GM21515 (cell line): Measurements from ENCODE around the gene SEMA3E.
"Not testable (repeated sequence)": the region's sequence is repeated elsewhere in the genome, so short reads cannot be mapped to it uniquely, and the experiment has no call there.

ENCODE experiments used
- ATAC-seq: cut with Tn5 transposase; IDR thresholded peaks from one replicate; pipeline ENCODE4 v1.9.1; 2021; ENCODE audit not compliant: unreplicated experiment

The SEMA3E gene

DNA sequence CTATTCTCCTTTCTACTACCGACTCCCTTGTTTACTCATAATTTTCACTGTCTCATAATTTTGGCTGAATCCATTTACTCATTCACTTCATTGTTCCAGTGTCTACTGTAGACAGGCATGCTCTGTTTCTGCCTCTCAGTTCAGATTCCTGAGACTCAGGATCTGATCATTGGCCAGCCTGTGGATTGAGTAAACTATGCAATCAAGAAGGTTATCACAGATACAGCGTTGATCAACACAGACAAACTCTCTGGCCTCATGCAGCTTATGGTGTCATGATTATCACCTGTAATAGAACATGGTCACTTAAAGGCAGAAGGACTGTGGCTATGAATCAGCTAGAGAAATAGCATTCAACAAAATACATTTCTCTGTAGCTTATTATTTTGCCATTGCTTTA is 86.0 kb downstream of the SEMA3E start:
- no peak for ATAC-seq

DNA sequence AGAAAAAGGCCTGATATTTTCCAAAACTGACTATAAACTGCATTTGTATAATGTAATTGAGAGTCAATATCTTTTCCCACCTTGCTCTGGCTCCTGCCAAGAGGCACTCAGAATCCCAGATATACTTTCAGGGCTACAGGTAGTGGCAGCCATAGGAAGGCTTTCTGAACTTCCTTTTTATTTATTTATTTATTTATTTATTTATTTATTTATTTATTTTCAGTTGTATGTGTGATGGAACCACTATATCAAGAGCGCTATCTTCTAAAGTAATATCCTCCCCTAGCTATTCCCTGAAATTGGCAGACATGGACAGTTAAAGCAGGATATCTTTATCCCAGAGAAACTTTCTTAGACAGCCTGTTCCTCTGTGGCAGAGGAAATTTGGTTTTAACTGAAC is 86.7 kb downstream of the SEMA3E start:
- no peak for ATAC-seq

DNA sequence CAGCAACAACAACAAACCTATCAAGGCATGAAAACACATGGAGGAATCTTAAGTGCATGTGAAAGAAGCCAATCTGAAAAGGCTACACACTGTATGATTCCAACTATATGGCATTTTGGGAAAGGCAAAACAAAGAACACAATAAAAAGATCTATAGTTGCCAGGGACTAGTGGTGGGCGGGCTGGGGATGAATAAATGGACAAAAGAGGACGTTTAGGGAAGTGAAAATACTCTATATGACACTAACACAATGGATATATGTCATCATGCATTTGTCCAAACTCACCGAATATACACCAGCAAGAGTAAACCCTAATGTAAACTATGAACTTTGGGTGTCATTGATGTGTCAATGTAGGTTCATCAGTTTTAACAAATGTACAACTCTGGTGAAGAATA is 89.1 kb downstream of the SEMA3E start:
- ATAC-seq, result no peak

GRCh38 chr7:83552556-83552955 is 96.4 kb downstream of the SEMA3E start:
- not testable (repeated sequence) for ATAC-seq

- no peak for ATAC-seq
These were observed 98.8 kb downstream of the SEMA3E start for GRCh38 chr7:83550100-83550499.

GRCh38 chr7:83548250-83548649 is 100.7 kb downstream of the SEMA3E start:
- no peak for ATAC-seq

GRCh38 chr7:83547526-83547925 is 101.4 kb downstream of the SEMA3E start:
- ATAC-seq, result no peak

DNA sequence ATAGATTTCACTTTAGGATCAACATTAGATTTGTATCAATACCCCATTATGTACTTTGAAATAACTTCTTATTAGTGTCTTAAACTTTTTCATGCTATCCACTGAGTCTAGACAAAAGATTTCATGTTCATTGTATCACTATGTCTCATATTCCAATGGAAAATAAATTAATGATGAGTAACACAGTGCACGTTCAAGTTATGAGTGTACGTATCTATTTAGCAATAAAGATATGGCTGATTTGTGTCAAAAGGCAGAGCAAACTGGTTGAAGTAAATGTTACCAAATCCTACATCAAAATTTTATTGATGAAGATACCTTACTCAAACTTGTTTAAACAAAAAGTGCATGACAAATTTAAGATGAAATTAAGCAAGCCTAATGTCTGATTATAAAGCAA is 102.4 kb downstream of the SEMA3E start:
- no peak for ATAC-seq

- no peak for ATAC-seq
These were observed 107.6 kb downstream of the SEMA3E start for GRCh38 chr7:83541187-83541960.

DNA sequence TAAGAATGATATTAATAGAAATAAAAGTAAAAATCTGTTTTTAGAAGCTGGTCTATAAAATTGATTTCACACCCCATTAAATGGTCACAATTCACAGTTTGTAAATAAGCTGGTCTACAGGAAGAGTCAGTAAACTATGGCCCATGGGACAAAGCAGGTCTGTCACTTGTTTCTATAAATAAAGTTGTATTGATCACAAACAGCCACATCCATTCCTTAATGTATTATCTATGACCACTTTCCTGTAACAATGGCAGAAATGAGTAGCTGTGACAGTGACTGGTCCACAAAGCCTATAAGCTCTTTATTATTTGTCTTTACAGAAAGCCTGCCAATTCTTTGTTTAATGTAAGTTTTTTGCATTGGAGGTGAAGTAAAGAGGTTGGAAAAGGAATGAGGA is 114.5 kb downstream of the SEMA3E start:
- ATAC-seq, result no peak

GRCh38 chr7:83532219-83532618 is 116.7 kb downstream of the SEMA3E start:
- ATAC-seq, result no peak

DNA sequence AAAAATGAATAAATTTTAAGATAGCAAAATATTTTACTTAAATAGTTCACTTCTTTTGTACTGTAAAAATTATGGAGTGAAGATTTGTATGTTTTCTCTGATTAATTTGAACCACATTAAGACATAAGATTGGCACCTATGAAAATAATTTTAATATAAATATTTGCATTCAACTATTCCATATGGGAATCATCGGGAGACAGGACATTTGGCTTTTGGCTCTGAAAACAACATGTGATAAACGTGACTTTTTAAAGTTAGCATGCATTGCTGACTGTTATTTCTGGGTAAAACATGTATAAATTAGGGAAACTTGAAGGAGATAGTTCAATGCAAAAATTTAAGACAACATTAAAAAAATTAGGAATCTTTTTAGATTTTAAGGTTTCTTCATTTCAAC is 117.2 kb downstream of the SEMA3E start:
- ATAC-seq, result no peak

GRCh38 chr7:83528925-83529423 is 120.0 kb downstream of the SEMA3E start:
- ATAC-seq, result no peak

DNA sequence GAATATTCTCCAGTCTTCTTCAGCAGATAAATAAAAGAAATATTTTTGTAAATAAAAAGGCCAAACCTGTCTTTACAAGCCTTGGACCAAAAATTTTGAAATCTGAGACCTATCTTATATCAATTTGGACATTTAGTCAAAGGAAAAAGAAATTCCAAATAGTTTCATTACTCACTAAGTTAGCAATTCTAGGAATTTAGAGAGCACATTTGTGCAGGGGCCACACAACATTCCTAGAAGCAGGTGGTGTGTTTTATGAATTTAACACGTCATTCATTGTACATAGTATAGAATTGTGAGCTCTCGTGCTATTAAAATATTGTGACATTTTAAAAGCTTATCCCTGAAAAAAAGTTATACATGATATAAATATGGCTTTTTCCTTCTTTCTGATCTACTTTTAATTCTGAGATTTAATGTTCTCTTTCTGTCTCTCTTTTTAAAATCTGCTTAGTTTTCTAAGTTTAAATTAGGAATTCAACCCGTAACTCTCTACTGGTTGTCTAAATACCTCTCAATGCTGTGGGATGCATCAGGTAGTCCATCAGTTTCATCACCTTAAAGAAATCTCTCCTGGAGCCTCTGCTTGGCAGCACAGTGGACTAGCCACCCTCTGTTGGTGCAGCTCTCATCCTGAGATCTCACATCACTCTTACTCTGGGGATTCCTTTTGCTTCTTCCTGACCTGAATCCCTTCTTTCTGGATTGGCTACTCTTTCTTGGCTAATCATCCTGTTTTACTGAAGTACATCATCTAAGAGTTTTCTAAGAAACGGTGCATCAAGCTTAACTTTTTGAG is 124.5 kb downstream of the SEMA3E start:
- ATAC-seq, result no peak

DNA sequence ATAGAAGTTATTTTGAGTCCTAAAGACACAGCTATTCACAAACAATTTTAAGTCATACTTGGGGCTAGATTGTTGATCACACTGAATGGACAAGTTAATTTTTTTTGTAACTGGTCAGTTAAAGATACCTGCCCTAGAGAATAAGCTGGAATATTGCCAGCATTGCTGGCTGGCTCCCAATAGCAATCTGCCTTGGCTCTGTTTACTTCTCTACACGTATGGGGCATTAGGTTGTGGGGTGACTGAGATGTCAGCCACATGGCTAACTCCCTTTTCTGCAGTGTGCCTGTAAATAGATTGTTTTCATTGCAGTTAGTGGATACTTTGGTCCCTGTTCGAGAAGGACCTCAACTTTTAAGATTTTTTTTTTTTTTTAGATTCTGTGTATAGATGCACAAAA is 128.2 kb downstream of the SEMA3E start:
- ATAC-seq, result no peak

- ATAC-seq, result no peak
These were observed 129.7 kb downstream of the SEMA3E start for GRCh38 chr7:83519240-83519639.

GRCh38 chr7:83517035-83517700 is 131.8 kb downstream of the SEMA3E start:
- no peak for ATAC-seq

GRCh38 chr7:83514977-83515376 is 134.0 kb downstream of the SEMA3E start:
- no peak for ATAC-seq

- ATAC-seq, result no peak
These were observed 139.5 kb downstream of the SEMA3E start for GRCh38 chr7:83509255-83510021.

DNA sequence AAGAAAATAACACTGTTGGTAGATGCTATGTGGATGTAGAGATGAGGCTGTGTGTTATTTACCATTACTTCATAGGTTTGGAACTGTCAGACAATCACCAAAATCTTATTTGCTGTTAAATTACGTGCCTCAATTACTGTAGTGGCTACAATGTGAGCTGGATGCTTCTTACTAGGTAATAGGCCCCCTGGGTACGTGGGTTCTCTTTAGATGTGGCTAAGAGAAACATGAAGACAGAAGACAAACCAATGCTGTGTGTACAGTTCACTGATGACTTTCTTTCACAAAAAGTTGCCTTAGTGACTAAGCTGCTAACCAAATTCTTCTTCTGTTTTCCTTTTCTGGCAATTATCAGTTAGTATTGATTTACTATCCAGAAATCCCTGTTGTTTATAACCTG is 144.6 kb downstream of the SEMA3E start:
- ATAC-seq, result no peak

GRCh38 chr7:83502636-83503035 is 146.3 kb downstream of the SEMA3E start:
- no peak for ATAC-seq
